ENCODE data around the gene MRPL10. TPM values are rescaled to one million over a fixed set of nuclear protein-coding genes. Genes with fewer than 3 reads are reported as not detected.

Gene MRPL10
- total and polyA plus RNA-seq, 2 of the 8 experiments (the other 6 are each of a cell fraction or from before 2014, with no cell fraction given): 85.3 to 214 TPM

GRCh38 chr17:47857551-47858455 is 26.5 kb upstream of the MRPL10 start:
- Histone ChIP-seq H2AK5ac (ENCODE audit: low read depth, low read length) (no peak overlapping the region), H3K4me1 (replicated peaks in 1 of 4; ENCODE audit: control insufficient read depth in 3 of 4, insufficient read depth in 4 of 4, low read length in 3 of 4) (peaks cover 0 to 5% (median 0%) of the 10 kb centered on the region in 4 experiments; a peak in 4 of 7 replicates), H3K27me3 (replicated peaks in 1 of 4; ENCODE audit: control insufficient read depth in 3 of 4, extremely low read depth in 1 of 4, insufficient read depth in 3 of 4, low read length in 3 of 4) (peaks cover 13 to 41% (median 34%) of the 10 kb centered on the region in 4 experiments), H3K79me1 (ENCODE audit: low read depth, low read length) (no peaks in the 10 kb centered on the region), H4K5ac (ENCODE audit: insufficient read length, low read depth, low read length) (no peak overlapping the region), H3K9ac (replicated peaks in 1 of 4; ENCODE audit: extremely low read depth in 1 of 4, low read depth in 3 of 4, low read length in 3 of 4) (no peak overlapping the region), H2BK120ac (replicated peaks; ENCODE audit: low read depth, low read length) (peak overlapping the region; percentile 77), H2BK5ac (ENCODE audit: low read depth, low read length) (no peak overlapping the region), H4K8ac (ENCODE audit: extremely low read depth, insufficient read depth, low read length) (peak overlapping the region; percentile 26; the same call in 1 of the 2 replicates), H3K4me3 (ENCODE audit: extremely low read depth in 1 of 4, insufficient read depth in 2 of 4, low read depth in 3 of 4, low read length in 4 of 4) (no peak overlapping the region), H3K23ac (ENCODE audit: insufficient read length) (no peak overlapping the region), H3K27ac (ENCODE audit: low read depth, low read length) (no peak overlapping the region), H3K4me2 (ENCODE audit: insufficient read depth in 1 of 2, low read depth in 2 of 2, low read length in 2 of 2) (no peak overlapping the region), H2BK15ac (ENCODE audit: low read length) (no peak overlapping the region; the same call in 1 of the 2 replicates), H3K23me2 (ENCODE audit: low read depth, low read length) (no peaks in the 10 kb centered on the region), H3K79me2 (ENCODE audit: control insufficient read depth in 1 of 2, insufficient read depth in 2 of 2, low read length in 2 of 2) (no peaks in the 10 kb centered on the region), H3K4ac (replicated peaks; ENCODE audit: insufficient read length, low read depth, low read length) (no peak overlapping the region), H2AFZ (ENCODE audit: low read length) (peak overlapping the region; percentile 46; the same call in 1 of the 2 replicates), H3K36me3 (ENCODE audit: control insufficient read depth in 2 of 4, insufficient read depth in 4 of 4, low read length in 3 of 4) (no peaks in the 10 kb centered on the region), H3K9me3 (ENCODE audit: insufficient read depth in 2 of 2, low read depth in 1 of 2, low read length in 1 of 2) (no peaks in the 10 kb centered on the region), H2BK12ac (ENCODE audit: low read depth, low read length) (peak overlapping the region; percentile 68; the same call in 1 of the 2 replicates), H2BK20ac (ENCODE audit: low read length) (peak overlapping the region; percentile 61; the same call in 1 of the 2 replicates), H3K18ac (ENCODE audit: extremely low read depth, low read length) (peak overlapping the region; percentile 60), H4K91ac (replicated peaks; ENCODE audit: insufficient read length, low read length) (peak overlapping the region; percentile 68), H3K56ac (replicated peaks; ENCODE audit: insufficient read length, low read depth, low read length) (no peak overlapping the region), H3K14ac (ENCODE audit: insufficient read length) (no peak overlapping the region), H4K20me1 (replicated peaks in 1 of 2; ENCODE audit: control insufficient read depth in 1 of 2, insufficient read depth in 2 of 2, low read length in 2 of 2) (no peaks in the 10 kb centered on the region)
- TF ChIP-seq TBP (IDR thresholded peaks at IDR 0.05; ENCODE audit: low read depth, low read length): no peak
- TF ChIP-seq E2F6 (IDR thresholded peaks at IDR 0.05): peak; percentile 73
- TF ChIP-seq SIRT6 (IDR thresholded peaks at IDR 0.05; ENCODE audit: low read length): no peak
- ChIA-PET CTCF (ENCODE audit: partially characterized antibody) (interaction anchor here (0.9 to 33.0 kb wide), 5 partner anchors 14 to 405 kb away, joined by 3 to 1206 read pairs (median 257); partner anchors contain the start of genes SCRN2, SP2 and SP6), POLR2A (ENCODE audit: partially characterized antibody) (interaction anchor here (0.8 to 1.9 kb wide), 4 partner anchors 11 to 113 kb away, joined by 3 to 7 read pairs (median 3); partner anchors contain the start of genes CDK5RAP3 and SP2)
- FAIRE-seq (no peak), DNase-seq (ENCODE audit: low read depth in 1 of 2, low spot score in 2 of 2) (no peak)
- 60% methylated on average over 11 of the region's 16 CpGs; no CpG with 5 or more reads in 1 of the 2 experiments for WGBS, 2 experiments (ENCODE audit: extremely low coverage in 1 of 2, insufficient coverage in 1 of 2, insufficient read length in 1 of 2, insufficient replicate concordance in 2 of 2, low coverage in 1 of 2, low lambda C conversion rate in 2 of 2, missing lambda C conversion rate in 1 of 2)

Data from H1 (cell line).